ENCODE measurements around the gene LIFR.

LIFR gene

GRCh38 chr5:38562444-38563210, 6.2 kb upstream of the LIFR start:
- CTCF ChIA-PET = interaction anchor here (1.2 to 1.4 kb wide), 2 partner anchors 32 to 121 kb away, joined by 3 to 4 read pairs; no protein-coding TSS in a partner anchor
- no peak for TF ChIP-seq CTCF (IDR thresholded peaks at IDR 0.05; ENCODE audit: control extremely low read depth, extremely low read depth, low read depth, missing control alignments)
- DNase-seq (ENCODE audit: extremely low spot score) = no peak
- POLR2A ChIA-PET = no interaction called here

GRCh38 chr5:38559428-38559827, 3.0 kb upstream of the LIFR start:
- no peak for TF ChIP-seq CTCF (IDR thresholded peaks at IDR 0.05; ENCODE audit: control extremely low read depth, extremely low read depth, low read depth, missing control alignments)
- CTCF ChIA-PET = interaction anchor here (2.8 kb wide), 1 partner anchor 118 kb away, joined by 9 read pairs; no protein-coding TSS in a partner anchor
- no peak for DNase-seq (ENCODE audit: extremely low spot score)
- POLR2A ChIA-PET = no interaction called here

- no peak for TF ChIP-seq CTCF (IDR thresholded peaks at IDR 0.05; ENCODE audit: control extremely low read depth, extremely low read depth, low read depth, missing control alignments)
- DNase-seq (ENCODE audit: extremely low spot score) = no peak
- ChIA-PET POLR2A (no interaction called here), CTCF (no interaction called here)
Observed at GRCh38 chr5:38557792-38558191, 1.3 kb upstream of the LIFR start.

- ChIA-PET CTCF (no interaction called here), POLR2A (no interaction called here)
- DNase-seq (ENCODE audit: extremely low spot score) = no peak
- no peak for TF ChIP-seq CTCF (IDR thresholded peaks at IDR 0.05; ENCODE audit: control extremely low read depth, extremely low read depth, low read depth, missing control alignments)
Observed at GRCh38 chr5:38557308-38557710, 863 bp upstream of the LIFR start.

GRCh38 chr5:38556088-38556598, 303 bp downstream of the LIFR start:
- DNase-seq (ENCODE audit: extremely low spot score) = no peak
- POLR2A ChIA-PET = no interaction called here
- no peak for TF ChIP-seq CTCF (IDR thresholded peaks at IDR 0.05; ENCODE audit: control extremely low read depth, extremely low read depth, low read depth, missing control alignments)
- CTCF ChIA-PET = interaction anchor here (4.5 kb wide), 1 partner anchor 115 kb away, joined by 23 read pairs; no protein-coding TSS in a partner anchor

GRCh38 chr5:38555354-38556087, 925 bp downstream of the LIFR start:
- peak; percentile 8 for DNase-seq (ENCODE audit: extremely low spot score)
- CTCF ChIA-PET = interaction anchor here (4.5 kb wide), 1 partner anchor 114 kb away, joined by 23 read pairs; no protein-coding TSS in a partner anchor
- POLR2A ChIA-PET = no interaction called here
- TF ChIP-seq CTCF (IDR thresholded peaks at IDR 0.05; ENCODE audit: control extremely low read depth, extremely low read depth, low read depth, missing control alignments) = no peak

Measured in GM10248 (cell line).